Body of pancreas (tissue), 4 donors: ENCODE results near the gene VAV1. TPM values are rescaled to one million over a fixed set of nuclear protein-coding genes. Genes with fewer than 3 reads are reported as not detected.
A peak's percentile ranks its signal among the peaks of the same experiment; 100 is the strongest.

ENCODE experiments used
- ATAC-seq: fragments of 150-250 bp; one replicate; pipeline ENCODE4 v1.9.1; 2016
- DNase-seq, 4 donors: peaks; one replicate each; pipeline ENCODE4 v3.0.0-alpha.2; 2019
- H3K27ac ChIP-seq, 4 donors: fragments of 200-600 bp; sonication (generic); 1 replicate in 3 of 4; 2 replicates in 1 of 4; pipeline versions ENCODE4 v1.5.1 to v1.6.1; 2016 to 2019; ENCODE audit warnings: mild to moderate bottlenecking in 1 of 4, mixed read lengths in 1 of 4, moderate library complexity in 1 of 4
- H3K27me3 ChIP-seq, 2 donors: fragments of 200-600 bp; sonication (generic); one replicate each; pipeline ENCODE4 v1.6.0; 2016; ENCODE audit warnings: mild to moderate bottlenecking in 1 of 2
- H3K36me3 ChIP-seq, 2 donors: fragments of 200-600 bp; sonication (generic); replicated peaks in 1 of 2; 2 replicates each; pipeline ENCODE4 v1.5.1; 2016; ENCODE audit warnings: low read depth in 2 of 2; ENCODE audit not compliant: insufficient read depth in 1 of 2
- H3K4me1 ChIP-seq: fragments of 200-600 bp; sonication (generic); one replicate; pipeline ENCODE4 v1.6.0; 2016
- H3K4me3 ChIP-seq, 2 donors: fragments of 200-600 bp; sonication (generic); 1 replicate in 1 of 2; 2 replicates in 1 of 2; pipeline ENCODE4 v1.5.1; 2016 to 2019
- H3K9me3 ChIP-seq, 3 donors: fragments of 200-600 bp; sonication (generic); 1 replicate in 2 of 3; 2 replicates in 1 of 3; pipeline ENCODE4 v1.5.1; 2016
- CTCF ChIP-seq, 7 experiments: fragments of 450-650 bp in 4 of 7; fragments of 200-600 bp in 3 of 7; sonication (generic) in 3 of 7; IDR thresholded peaks; one replicate each; pipeline ENCODE4 v1.5.1; 2016 to 2019; ENCODE audit warnings: antibody characterized with exemption in 7 of 7
- POLR2A ChIP-seq, 3 donors: fragments of 450-650 bp; IDR thresholded peaks; one replicate each; pipeline ENCODE4 v1.6.1; 2016; ENCODE audit warnings: antibody characterized with exemption in 3 of 3, mild to moderate bottlenecking in 2 of 3
- WGBS, 2 donors: methylation state at CpG; one replicate each; pipeline ENCODE4 v1.1.5; 2017; 5-methylcytosine and 5-hydroxymethylcytosine counted together
- intact Hi-C: fragments of 100-400 bp; cut with DNase I; formaldehyde crosslinking; loops from one replicate; pipeline ENCODE4 v1.15.1; 2023
- total RNA-seq, 2 donors: library from RNA; depleted of rRNA; stranded (reverse); fragments of >200 nt; gene quantifications; one replicate each; pipeline ENCODE4 v1.1.0, GENCODE V29; 2016

VAV1 gene, protein sequence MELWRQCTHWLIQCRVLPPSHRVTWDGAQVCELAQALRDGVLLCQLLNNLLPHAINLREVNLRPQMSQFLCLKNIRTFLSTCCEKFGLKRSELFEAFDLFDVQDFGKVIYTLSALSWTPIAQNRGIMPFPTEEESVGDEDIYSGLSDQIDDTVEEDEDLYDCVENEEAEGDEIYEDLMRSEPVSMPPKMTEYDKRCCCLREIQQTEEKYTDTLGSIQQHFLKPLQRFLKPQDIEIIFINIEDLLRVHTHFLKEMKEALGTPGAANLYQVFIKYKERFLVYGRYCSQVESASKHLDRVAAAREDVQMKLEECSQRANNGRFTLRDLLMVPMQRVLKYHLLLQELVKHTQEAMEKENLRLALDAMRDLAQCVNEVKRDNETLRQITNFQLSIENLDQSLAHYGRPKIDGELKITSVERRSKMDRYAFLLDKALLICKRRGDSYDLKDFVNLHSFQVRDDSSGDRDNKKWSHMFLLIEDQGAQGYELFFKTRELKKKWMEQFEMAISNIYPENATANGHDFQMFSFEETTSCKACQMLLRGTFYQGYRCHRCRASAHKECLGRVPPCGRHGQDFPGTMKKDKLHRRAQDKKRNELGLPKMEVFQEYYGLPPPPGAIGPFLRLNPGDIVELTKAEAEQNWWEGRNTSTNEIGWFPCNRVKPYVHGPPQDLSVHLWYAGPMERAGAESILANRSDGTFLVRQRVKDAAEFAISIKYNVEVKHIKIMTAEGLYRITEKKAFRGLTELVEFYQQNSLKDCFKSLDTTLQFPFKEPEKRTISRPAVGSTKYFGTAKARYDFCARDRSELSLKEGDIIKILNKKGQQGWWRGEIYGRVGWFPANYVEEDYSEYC
- total RNA-seq, result 1 to 10 TPM; 1.3 to 5.6 TPM

DNA sequence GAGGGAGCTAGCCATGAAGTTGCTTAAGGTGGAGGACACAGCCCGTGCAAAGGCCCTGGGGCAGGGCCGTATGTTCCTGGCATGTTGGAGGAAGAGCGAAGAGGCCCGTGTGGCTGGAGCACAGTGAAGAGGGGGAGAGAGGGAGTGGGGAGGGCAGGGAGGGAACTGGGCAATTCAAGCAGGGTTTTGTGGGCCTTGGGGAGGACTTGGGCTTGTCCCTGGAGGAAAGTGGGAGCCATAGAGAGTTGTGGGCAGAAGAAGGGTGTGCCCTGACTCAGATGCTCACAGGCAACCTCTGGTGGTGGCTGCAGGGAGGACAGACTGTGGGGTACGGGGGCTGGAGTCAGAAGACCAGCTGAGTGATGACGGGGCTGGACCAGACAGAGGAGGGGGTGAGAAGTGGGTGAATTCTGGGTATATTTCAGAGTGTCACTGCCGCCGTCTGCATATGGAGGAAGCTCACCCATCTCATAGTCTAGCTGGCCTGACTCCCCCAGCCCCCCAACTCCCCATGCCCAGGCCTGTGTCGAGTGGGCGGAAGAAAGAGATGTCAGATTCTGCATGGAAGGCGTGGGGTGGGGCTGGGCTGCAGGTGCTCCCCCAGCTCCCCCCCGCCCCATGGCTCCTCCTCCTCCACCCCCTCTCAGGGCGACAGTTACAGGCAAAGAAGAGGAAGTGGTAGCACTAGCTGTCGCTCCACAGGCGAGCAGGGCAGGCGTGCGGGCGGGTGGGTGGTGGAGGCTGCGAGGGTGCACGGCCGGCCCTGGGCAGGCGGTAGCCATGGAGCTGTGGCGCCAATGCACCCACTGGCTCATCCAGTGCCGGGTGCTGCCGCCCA is at the start of gene VAV1:
VAV1 (plus strand) TSS at position 681 of the 838 bp plus-strand sequence; CDS start at position 781, 100 bp downstream.
- H3K4me1 ChIP-seq, result peaks cover 9% of the 10 kb centered on the region
- H3K27me3 ChIP-seq, result no peaks in the 10 kb centered on the region
- peak within 1 kb of the TSS in 1 of 2 donors; percentile 32 for H3K4me3 ChIP-seq
- ATAC-seq, result no peak
- no peaks in the 10 kb centered on the region for H3K36me3 ChIP-seq
- H3K27ac ChIP-seq, result peak within 1 kb of the TSS in 1 of 4 donors; percentile 50
- WGBS, 2 donors, result 44 to 56% methylated on average over 12 to 22 of the region's 25 CpGs
- no peaks in the 10 kb centered on the region for H3K9me3 ChIP-seq
- intact Hi-C loops, result loop anchor here (10.0 kb wide), 1 partner anchor 93 kb away; no protein-coding TSS in a partner anchor
- TF ChIP-seq CTCF (IDR thresholded peaks at IDR 0.05) (no peak), POLR2A (IDR thresholded peaks at IDR 0.05) (peak in 1 of 3 donors; percentile 47)
- peak in 1 of 4 donors; percentile 65 for DNase-seq

GRCh38 chr19:6723108-6723618 is 49.3 kb upstream of the VAV1 start:
- ATAC-seq, result peak; percentile 73
- TF ChIP-seq CTCF (IDR thresholded peaks at IDR 0.05), result no peak
- peak in 2 of 3 donors; percentile 31 to 48 for TF ChIP-seq POLR2A (IDR thresholded peaks at IDR 0.05)
- intact Hi-C loops, result no loop called here
- Histone ChIP-seq H3K9me3 (no peaks in the 10 kb centered on the region), H3K4me3 (no peak overlapping the region), H3K4me1 (peaks cover 95% of the 10 kb centered on the region), H3K27me3 (no peaks in the 10 kb centered on the region), H3K27ac (peak overlapping the region; percentile 65 to 86 (median 80)), H3K36me3 (no peaks in the 10 kb centered on the region)
- WGBS, 2 donors, result 8 to 23% methylated on average over 13 of the region's 13 CpGs
- DNase-seq, result peak; percentile 72 to 85 (median 78)

DNA sequence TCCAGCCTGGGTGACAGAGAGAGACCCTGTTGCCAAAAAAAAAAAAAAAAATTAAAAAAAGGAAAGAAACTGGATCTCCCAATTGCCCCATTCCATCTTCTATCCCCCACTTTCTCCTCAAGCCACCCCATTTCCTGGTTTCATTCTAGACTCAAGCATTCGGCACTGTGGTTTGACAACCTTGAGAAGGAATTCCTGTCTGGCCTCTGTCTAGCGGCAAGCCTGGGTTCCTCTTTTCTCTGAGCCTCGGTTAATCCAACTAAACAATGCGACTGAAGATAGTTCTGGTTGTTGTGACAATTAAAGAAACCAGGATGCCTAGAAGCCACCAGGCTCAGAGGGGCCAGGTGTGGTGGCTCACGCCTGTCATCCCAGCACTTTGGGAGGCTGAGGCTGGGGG is 48.8 kb upstream of the VAV1 start:
- H3K4me1 ChIP-seq, result peaks cover 94% of the 10 kb centered on the region
- DNase-seq, result peak in 1 of 4 donors; percentile 39
- no peak for ATAC-seq
- intact Hi-C loops, result no loop called here
- peak overlapping the region in 3 of 4 donors; percentile 76 to 86 (median 84) for H3K27ac ChIP-seq
- H3K4me3 ChIP-seq, result no peak overlapping the region
- H3K9me3 ChIP-seq, result no peaks in the 10 kb centered on the region
- no peaks in the 10 kb centered on the region for H3K36me3 ChIP-seq
- H3K27me3 ChIP-seq, result no peaks in the 10 kb centered on the region
- 46 to 51% methylated on average over 4 to 5 of the region's 5 CpGs for WGBS, 2 donors
- no peak for TF ChIP-seq CTCF (IDR thresholded peaks at IDR 0.05)
- TF ChIP-seq POLR2A (IDR thresholded peaks at IDR 0.05), result no peak
